GM19328 (cell line): ENCODE data around the gene TRIM25.

Experiments
- ATAC-seq: cut with Tn5 transposase; IDR thresholded peaks from one replicate; pipeline ENCODE4 v1.9.1; 2021; ENCODE audit warnings: mild to moderate bottlenecking, moderate library complexity; ENCODE audit not compliant: unreplicated experiment

Gene TRIM25

DNA sequence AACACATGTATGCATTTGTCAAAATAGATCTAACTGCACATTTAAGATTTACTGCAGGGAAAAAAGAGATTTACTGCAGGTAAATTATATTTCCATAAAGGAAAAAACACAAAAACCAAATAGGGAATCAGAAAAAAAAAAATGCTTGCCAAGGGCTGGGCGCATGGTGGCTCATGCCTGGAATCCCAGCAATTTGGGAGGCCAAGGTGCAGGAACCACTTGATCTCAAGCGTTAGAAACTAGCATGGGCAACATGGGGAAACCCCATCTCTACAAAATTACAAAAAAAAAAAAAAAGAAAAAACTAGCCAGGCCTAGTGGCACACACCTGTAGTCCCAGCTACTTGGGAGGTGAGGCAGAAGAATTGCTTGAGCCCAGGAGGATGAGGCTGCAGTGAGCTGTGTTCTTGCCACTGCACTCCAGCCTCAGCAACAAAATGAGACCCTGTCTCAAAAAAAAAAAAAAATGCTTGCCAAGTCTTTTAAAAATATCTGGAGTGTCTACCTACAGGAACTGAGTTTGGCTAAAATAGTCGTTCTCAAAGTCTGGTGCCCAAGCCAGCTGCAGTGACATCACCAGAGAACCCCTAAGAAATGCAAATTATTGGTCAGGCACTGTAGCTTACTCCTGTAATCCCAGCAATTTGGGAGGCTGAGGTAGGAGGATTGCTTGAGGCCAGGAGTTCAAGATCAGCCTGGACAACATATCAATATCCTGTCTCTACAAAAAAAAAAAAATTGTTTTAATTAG is 17.5 kb downstream of the TRIM25 start:
- no peak for ATAC-seq

GRCh38 chr17:56894859-56895455 is 18.9 kb downstream of the TRIM25 start:
- no peak for ATAC-seq

DNA sequence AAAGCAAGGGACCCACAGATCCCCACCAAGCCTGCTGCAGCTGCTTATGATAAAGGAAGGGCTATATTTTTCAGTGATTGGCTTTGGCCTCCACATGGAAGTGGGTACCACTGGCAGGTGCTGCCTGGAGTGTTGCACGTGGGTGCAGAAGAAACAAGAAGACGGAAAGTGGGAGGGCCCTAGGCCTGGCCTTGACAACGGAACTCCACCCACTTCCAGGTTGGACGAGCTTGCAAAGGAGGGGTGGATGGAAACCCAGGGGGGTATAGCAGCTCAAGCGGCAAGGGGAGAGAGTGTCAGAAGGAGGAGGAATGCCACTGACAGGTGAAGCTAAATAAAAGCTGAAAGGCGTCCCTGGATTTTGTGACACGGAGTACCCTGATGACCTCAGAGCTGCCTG is 20.3 kb downstream of the TRIM25 start:
- ATAC-seq, result no peak

DNA sequence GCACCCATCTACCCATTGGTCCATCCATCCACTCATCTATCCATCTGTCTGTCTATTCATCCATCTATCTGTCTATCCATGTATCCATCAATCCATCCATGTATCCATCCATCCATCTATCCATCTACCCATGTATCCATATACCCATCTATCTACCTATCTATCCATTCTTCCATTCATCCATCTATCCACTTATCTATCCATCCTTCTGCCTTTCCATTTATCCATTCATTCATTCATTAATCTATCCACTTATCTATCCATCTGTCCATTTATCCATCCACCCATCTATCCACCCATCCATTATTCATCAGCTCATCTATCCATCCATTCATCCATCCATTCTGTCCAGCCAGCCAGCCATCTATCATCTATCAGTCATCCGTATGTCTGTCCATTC is 21.5 kb downstream of the TRIM25 start:
- no peak for ATAC-seq

GRCh38 chr17:56891751-56892150 is 22.1 kb downstream of the TRIM25 start:
- ATAC-seq, result no peak

DNA sequence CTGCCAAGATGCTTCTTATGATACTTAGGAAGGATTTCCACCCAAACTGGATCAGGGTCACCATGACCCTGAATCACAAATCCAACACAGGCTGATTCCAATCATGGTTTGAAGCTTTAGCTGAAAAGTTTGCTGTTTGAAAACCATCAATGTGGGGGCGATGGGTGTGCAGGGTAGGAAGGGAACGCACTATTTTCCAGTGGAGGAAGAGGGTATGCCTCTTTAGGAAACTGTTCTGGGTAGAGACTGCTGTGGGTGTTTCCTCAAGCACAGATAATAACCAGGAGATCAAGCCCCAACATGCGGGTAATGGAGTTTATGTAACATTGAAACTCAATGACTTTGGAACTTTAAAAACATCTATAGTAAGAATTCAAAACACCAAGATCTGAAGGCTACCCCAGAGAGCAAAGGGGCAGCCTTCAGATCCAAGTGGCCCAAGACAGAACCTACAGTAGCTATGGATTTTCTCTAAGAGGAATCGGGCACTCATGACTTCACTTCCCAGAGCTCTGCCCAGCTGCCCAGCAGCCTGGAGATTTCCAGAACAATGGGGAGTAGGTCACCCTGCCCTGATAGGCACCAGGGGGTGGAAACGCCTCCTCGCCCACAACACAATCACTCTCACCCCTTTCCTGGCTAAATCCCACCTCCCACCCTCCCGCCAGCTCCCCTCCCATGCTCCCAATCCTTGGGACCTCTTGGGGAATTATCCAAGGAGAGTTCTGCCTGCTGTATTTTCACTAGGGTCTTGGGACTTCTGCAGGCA is 22.8 kb downstream of the TRIM25 start:
- no peak for ATAC-seq

DNA sequence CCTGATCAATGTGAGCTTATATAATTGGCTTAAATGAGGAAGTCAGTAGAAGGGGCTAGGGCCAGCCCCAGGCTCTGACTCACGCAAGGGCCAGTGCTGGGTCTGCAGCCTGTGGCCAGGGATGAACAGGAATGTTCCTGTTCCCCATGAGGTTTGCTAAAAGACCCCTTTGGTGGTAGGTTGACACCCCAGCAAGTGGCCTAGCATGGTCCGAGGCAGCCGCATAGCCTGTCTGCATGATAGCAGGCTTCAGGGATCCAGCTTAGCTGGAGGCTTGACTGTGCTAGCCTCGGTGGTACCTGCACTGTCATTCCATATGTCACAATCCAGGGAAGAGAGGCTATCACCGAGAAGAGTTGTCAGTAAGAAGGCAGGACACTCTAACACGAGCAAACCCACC is 23.5 kb downstream of the TRIM25 start:
- no peak for ATAC-seq

DNA sequence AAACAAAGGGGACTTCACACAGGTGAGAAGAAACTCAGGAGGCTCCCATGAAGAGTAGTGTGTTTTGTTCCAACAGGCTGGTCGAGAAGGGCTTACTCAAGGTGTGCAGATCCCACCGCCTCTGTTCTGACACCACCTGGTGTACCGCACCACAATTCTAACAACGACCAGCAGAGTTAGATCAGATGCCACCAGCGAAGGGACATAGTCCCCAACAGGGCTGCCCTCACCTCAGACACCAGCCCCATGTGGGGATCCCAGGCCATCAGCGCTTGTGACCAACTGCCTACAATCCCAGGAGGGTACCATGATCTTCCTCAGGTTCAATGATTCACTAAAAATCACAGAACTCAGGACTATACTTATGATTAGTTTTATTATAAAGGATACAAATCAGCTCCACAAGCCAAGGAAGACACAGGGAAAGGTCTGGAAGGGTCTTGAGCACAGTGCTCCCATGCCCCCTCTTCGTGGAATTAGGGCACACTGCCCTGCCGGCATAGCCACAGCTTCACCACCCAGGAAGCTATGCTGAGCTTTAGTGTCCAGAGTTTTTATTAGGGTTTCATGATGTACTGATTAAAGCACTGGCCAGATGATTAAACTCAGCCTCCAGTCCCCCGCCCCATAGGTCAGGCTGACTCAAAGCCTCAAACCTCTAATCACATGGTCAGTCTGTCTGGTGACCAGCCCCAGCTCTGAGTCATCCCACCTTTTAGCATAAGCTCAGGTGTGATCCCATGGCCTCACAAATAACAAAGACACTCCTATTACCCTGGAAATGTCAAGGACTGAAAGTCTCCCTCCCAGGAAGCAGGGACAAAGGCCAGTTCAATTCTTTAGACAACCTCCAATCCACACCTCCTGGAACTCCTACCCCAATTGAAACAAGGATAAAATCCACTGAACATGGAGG is 26.0 kb downstream of the TRIM25 start:
- ATAC-seq, result no peak

- no peak for ATAC-seq
These were observed 26.7 kb downstream of the TRIM25 start for GRCh38 chr17:56887105-56887504.

DNA sequence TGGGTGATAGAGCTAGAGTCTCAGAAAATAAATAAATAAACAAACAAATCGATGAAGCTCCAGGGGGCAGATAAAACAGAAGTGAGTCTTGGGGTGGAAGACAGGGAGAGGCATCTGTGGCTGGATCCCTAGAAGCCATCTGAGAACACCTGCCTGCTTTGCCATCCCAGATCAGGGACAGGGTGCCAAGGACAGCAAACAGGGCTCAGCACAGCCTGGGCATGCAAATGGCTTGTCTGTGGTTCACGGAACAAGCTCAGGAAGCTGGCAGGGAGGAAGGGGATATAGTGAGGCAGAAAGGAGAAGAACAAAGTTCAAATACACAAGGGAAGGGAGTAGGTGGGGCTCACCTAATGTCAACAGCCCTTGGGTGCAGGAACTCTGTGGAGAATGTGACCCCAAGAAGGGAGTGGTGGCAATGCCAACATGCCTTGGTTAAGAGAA is 27.5 kb downstream of the TRIM25 start:
- no peak for ATAC-seq

DNA sequence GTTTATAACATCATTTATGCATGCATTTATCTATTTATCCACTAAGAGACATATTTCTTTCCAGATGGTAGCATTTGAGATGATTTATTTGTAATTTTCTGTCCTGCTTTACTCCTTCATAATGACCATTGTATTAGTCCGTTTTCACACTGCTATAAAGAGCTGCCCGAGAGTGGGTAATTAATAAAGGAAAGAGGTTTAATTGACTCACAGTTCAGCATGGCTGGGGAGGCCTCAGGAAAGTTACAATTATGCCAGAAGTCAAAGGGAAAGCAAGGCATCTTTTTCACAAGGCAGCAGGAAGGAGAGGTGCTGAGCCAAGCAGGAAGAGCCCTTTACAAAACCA is 28.6 kb downstream of the TRIM25 start:
- no peak for ATAC-seq

DNA sequence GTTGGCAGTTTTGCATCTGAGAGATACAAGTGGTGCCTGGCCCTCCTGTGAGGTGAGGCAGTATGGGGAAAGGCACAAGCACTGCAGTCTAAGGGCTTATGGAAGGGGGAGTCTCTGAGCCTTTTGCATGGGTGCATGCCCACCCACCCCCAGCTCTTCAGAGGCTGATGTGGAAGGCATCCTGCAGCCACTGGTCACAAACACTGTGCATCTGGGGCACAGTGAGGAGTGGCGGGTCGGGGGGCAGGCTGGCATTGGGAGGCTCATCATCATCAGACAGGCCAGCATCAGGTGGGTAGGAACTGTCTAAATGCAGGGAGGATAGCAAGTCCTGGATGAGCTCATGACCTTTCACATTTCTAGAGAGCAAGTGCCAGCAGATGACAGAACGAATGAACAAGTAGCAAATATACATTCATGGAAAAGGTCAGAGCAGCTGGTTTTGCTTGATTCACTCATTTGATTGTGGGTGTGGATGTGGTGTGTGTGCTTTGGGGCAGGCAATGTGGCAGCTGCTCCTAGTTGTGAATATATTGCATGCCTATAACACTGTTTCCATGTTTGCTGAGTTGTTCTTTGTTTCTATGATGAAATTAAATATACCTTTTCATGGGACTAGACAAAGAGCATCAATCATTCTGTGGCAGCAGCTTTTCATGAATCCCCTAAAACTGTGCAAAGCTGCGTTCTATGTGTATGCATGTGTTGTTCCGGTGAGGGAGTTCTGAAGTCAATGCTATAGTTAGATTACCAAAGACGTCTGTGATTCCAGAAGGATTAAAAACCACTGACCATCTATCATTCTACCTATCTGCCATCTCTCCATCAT is 29.2 kb downstream of the TRIM25 start:
- ATAC-seq, result no peak

DNA sequence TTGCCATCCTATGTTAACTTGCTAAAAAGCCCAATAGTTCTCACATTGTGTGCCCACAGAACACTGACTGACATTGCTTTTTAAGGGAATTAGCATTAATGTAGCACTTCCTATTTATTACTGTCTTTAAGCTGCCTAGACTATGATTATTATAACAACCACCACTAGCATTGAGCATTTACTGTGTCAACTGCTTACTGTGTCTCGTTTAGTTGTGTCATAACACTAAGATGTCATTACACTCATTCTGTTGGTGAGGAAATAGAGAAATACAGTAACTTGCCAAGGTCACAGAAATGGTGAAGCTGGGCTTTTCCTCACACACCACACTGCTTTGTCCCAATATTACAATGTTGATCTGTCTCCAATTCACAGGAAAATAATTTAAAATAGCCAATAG is 30.2 kb downstream of the TRIM25 start:
- ATAC-seq, result no peak

DNA sequence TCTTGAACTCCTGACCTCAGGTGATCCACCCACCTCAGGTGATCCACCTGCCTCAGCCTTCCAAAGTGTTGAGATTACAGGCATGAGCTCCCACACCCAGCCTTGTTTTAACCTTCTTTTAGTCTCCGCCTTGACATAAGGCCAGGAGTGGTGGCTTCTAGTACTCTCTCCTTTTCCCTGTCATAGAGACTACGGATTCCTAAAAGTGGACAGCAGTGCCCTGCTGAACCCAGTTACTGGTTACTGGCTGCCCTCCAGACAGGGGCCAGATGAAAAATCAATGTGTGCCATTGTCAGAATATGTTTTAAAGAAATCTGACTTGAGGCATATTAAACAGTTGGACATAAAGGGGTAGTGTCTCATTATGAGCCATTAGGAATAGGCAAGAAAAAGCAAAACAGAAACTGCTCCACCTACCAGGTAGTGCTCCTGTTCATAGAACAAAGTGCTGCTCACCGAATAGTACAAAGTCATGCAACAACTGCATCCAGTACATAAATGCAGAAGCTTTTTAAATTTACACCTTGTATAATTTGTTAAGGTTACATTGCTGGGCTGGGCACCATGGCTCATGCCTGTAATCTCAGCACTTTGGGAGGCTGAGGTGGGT is 32.1 kb downstream of the TRIM25 start:
- ATAC-seq, result no peak

- ATAC-seq, result no peak
These were observed 33.3 kb downstream of the TRIM25 start for GRCh38 chr17:56880571-56880970.

- ATAC-seq, result no peak
These were observed 33.7 kb downstream of the TRIM25 start for GRCh38 chr17:56880133-56880532.

- ATAC-seq, result no peak
These were observed 34.6 kb downstream of the TRIM25 start for GRCh38 chr17:56879280-56879679.

- no peak for ATAC-seq
These were observed 37.1 kb downstream of the TRIM25 start for GRCh38 chr17:56876766-56877179.

DNA sequence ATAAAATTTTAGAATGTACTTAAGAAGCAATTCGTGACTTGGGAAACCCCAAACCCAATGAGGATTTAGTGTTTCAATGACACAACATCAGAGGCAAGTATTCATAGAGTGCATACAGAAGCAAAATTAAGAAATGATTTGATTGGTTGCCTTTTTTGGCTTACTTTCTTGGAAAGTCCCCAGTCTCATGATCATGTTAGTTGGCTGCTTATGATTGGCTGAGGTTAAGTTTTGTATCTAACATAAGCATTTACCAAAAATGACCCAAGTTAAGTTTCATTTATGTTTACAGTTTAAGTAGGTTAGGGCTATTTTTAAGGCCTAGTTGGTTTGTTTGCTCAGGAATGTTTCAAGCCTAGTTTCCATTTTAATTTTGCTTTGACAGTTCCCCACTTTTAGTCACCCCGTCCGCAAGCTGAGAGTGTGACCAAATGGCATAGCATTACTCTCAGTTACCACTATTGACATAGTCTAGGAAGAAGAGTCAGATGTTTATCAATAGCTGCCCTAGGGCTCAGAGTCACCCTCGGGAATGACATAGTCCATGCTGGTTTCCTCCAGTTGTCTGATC is 43.7 kb downstream of the TRIM25 start:
- ATAC-seq, result no peak
